Gastroesophageal sphincter (tissue), 4 donors: ENCODE data around the gene OR4M1. TPM values are rescaled to one million over a fixed set of nuclear protein-coding genes. Genes with fewer than 3 reads are reported as not detected.
"Not testable (repeated sequence)": the region's sequence is repeated elsewhere in the genome, so short reads cannot be mapped to it uniquely, and the experiment has no call there.

ENCODE experiments used
- ATAC-seq: fragments of 150-250 bp; one replicate; pipeline ENCODE4 v1.9.1; 2016; ENCODE audit warnings: mild to moderate bottlenecking, moderate library complexity
- H3K27ac ChIP-seq, 4 donors: fragments of 200-600 bp; sonication (generic) in 3 of 4; 1 replicate in 3 of 4; 2 replicates in 1 of 4; pipeline ENCODE4 v1.5.1; 2016 to 2019
- H3K27me3 ChIP-seq: fragments of 200-600 bp; sonication (generic); one replicate; pipeline ENCODE4 v1.5.1; 2019
- H3K36me3 ChIP-seq, 2 donors: fragments of 200-600 bp; sonication (generic); one replicate each; pipeline ENCODE4 v1.5.1; 2019; ENCODE audit warnings: control low read depth in 1 of 2
- H3K4me1 ChIP-seq, 3 donors: fragments of 200-600 bp; sonication (generic); 1 replicate in 2 of 3; 2 replicates in 1 of 3; pipeline ENCODE4 v1.5.1; 2016 to 2019; ENCODE audit warnings: control low read depth in 2 of 3
- H3K4me3 ChIP-seq, 2 donors: fragments of 200-600 bp; sonication (generic); one replicate each; pipeline ENCODE4 v1.5.1; 2019; ENCODE audit warnings: mild to moderate bottlenecking in 1 of 2, moderate library complexity in 1 of 2
- H3K9me3 ChIP-seq, 3 donors: fragments of 200-600 bp; sonication (generic); one replicate each; pipeline ENCODE4 v1.5.1; 2017 to 2019; ENCODE audit warnings: control low read depth in 2 of 3
- CTCF ChIP-seq, 4 experiments: fragments of 200-600 bp in 2 of 4; fragments of 450-650 bp in 2 of 4; sonication (generic) in 1 of 4; IDR thresholded peaks; one replicate each; pipeline ENCODE4 v1.5.1; 2017 to 2019; ENCODE audit warnings: antibody characterized with exemption in 4 of 4, mild to moderate bottlenecking in 2 of 4, moderate library complexity in 2 of 4
- EP300 ChIP-seq: sonication (generic); formaldehyde crosslinking; IDR thresholded peaks from one replicate; pipeline ENCODE4 v1.6.1; 2017; ENCODE audit warnings: antibody characterized with exemption, mild to moderate bottlenecking
- POLR2A ChIP-seq, 2 donors: fragments of 450-650 bp; IDR thresholded peaks; one replicate each; pipeline ENCODE4 v1.6.1; 2017; ENCODE audit warnings: antibody characterized with exemption in 2 of 2, mild to moderate bottlenecking in 2 of 2, moderate library complexity in 1 of 2
- POLR2AphosphoS5 ChIP-seq: sonication (generic); formaldehyde crosslinking; IDR thresholded peaks from one replicate; pipeline ENCODE4 v1.6.1; 2017; ENCODE audit warnings: antibody characterized with exemption
- WGBS, 2 donors: methylation state at CpG; one replicate each; pipeline ENCODE4 v1.1.5; 2018; ENCODE audit warnings: low coverage in 1 of 2; 5-methylcytosine and 5-hydroxymethylcytosine counted together
- total RNA-seq, 4 donors: library from RNA; depleted of rRNA; stranded (reverse); fragments of >200 nt; gene quantifications; one replicate each; pipeline ENCODE4 v1.1.0, GENCODE V29; 2016

The OR4M1 gene, protein sequence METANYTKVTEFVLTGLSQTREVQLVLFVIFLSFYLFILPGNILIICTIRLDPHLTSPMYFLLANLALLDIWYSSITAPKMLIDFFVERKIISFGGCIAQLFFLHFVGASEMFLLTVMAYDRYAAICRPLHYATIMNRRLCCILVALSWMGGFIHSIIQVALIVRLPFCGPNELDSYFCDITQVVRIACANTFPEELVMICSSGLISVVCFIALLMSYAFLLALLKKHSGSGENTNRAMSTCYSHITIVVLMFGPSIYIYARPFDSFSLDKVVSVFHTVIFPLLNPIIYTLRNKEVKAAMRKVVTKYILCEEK
- under 1 TPM in 1 of 4 donors, not detected in 3; 0.15 TPM for total RNA-seq

DNA sequence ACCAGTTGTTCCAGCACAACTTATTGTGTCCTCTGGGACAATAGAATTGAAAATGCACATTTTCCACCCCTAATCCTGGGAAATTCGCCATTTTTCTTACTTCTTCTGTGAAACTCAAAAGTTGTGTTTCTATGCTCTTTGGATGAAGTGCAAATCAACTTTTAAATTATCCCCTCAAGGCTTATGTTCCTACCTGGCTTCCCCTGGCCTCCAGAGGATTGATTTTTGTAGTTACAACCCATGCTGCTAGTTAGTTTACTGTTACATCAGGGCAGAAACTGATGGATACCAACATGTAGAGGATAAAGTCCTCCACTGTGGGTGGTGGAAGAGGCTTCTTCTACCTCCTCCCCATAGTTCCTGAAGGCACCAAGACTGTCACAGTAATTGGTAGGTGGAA, at the start of gene OR4M1:
Gene OR4M1, plus strand, starts transcription at position 301 of the 400 bp plus-strand sequence. CDS start 6,819 bp downstream, outside the sequence.
- not testable (repeated sequence) for H3K36me3 ChIP-seq, H3K4me1 ChIP-seq, ATAC-seq, H3K27me3 ChIP-seq, H3K27ac ChIP-seq, H3K4me3 ChIP-seq
- 0 to 6% methylated on average over 1 of the region's 1 CpG for WGBS, 2 donors
- H3K9me3 ChIP-seq: peaks cover 0 to 13% (median 0%) of the 10 kb centered on the region in 3 donors

- H3K36me3 ChIP-seq: no peaks in the 10 kb centered on the region
- H3K27me3 ChIP-seq: no peaks in the 10 kb centered on the region
- H3K27ac ChIP-seq: no peak overlapping the region
- H3K9me3 ChIP-seq: peaks cover 0 to 37% (median 0%) of the 10 kb centered on the region in 3 donors
- no peaks in the 10 kb centered on the region for H3K4me1 ChIP-seq
- ATAC-seq: no peak
- H3K4me3 ChIP-seq: no peak overlapping the region
- TF ChIP-seq CTCF (IDR thresholded peaks at IDR 0.05) (no peak), POLR2AphosphoS5 (no peak), POLR2A (IDR thresholded peaks at IDR 0.05) (no peak), EP300 (no peak)
Observed at GRCh38 chr14:19729359-19729758, 43.9 kb upstream of the OR4M1 start.

DNA sequence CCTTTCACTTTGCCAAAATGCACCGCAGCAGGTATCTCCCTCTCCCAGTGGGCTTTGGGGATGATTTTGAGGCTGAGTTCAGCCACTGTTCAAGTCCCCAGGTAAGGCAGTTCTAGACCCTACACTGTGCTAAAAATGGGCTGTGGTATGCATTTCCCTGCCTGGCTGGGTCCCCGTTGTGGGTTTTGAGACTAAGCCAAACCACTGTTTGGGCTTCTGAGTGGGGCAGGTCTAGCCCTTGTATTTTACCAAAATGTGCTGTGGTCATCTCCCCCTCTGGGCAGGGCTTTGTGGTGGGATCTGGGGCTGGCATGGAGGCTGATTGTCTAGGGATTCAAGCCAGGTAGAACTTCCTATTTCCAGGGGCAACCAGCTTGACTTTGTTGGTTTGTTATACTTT, 43.5 kb upstream of the OR4M1 start:
- H3K4me1 ChIP-seq: no peaks in the 10 kb centered on the region
- no peak for ATAC-seq

GRCh38 chr14:19733893-19734292, 39.4 kb upstream of the OR4M1 start:
- WGBS, 2 donors: 70 to 80% methylated on average over 3 of the region's 3 CpGs
- peaks cover 0 to 15% (median 0%) of the 10 kb centered on the region in 3 donors for H3K9me3 ChIP-seq
- ATAC-seq, H3K36me3 ChIP-seq, H3K4me3 ChIP-seq, H3K27ac ChIP-seq, H3K27me3 ChIP-seq, H3K4me1 ChIP-seq: not testable (repeated sequence)

More for the DNA sequence above, 43.5 kb upstream of the OR4M1 start:
- H3K36me3 ChIP-seq: no peaks in the 10 kb centered on the region
- H3K4me3 ChIP-seq: no peak overlapping the region
- no peak for TF ChIP-seq EP300
- no peak for TF ChIP-seq CTCF (IDR thresholded peaks at IDR 0.05)
- no peak for TF ChIP-seq POLR2A (IDR thresholded peaks at IDR 0.05)
- TF ChIP-seq POLR2AphosphoS5: no peak
- H3K27ac ChIP-seq: no peak overlapping the region
- WGBS, 2 donors: 80 to 86% methylated on average over 1 of the region's 2 CpGs
- no peaks in the 10 kb centered on the region for H3K27me3 ChIP-seq
- peaks cover 0 to 37% (median 0%) of the 10 kb centered on the region in 3 donors for H3K9me3 ChIP-seq

DNA sequence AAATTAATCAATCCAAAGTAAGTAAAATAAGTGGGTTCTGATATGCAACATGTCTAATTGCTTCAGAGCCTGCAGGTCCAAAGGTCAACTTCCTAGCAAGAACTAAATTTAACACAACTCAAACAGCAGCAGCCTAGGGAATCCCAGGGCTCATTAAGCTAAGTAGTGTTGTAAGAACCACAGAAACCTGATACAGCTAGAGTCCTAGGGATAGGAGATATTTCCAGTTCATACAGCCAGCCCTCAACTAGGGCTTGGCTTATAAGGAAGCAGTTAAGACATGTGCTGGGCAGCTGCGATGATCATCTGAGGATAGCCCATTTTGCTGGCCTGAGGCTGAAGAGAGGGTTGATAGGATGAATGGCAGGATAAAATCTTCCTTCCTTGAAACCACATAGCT, 30.0 kb upstream of the OR4M1 start, which contains the start of gene OR4Q3:
Gene OR4Q3, plus strand, starts transcription at position 316 of the 400 bp plus-strand sequence.
- Histone ChIP-seq H3K36me3 (no peaks in the 10 kb centered on the region), H3K9me3 (no peaks in the 10 kb centered on the region), H3K4me3 (no peak within 1 kb of the TSS), H3K27me3 (no peaks in the 10 kb centered on the region), H3K27ac (no peak within 1 kb of the TSS), H3K4me1 (no peaks in the 10 kb centered on the region)
- 100% methylated on average over 1 of the region's 1 CpG; no CpG with 5 or more reads in 1 of the 2 donors for WGBS, 2 donors
- TF ChIP-seq POLR2AphosphoS5: no peak
- TF ChIP-seq EP300: no peak
- TF ChIP-seq CTCF (IDR thresholded peaks at IDR 0.05): no peak
- no peak for TF ChIP-seq POLR2A (IDR thresholded peaks at IDR 0.05)
- no peak for ATAC-seq

GRCh38 chr14:19752316-19752715, 21.0 kb upstream of the OR4M1 start:
- not testable (repeated sequence) for H3K4me1 ChIP-seq, H3K27me3 ChIP-seq, ATAC-seq, H3K9me3 ChIP-seq, H3K27ac ChIP-seq, H3K4me3 ChIP-seq, H3K36me3 ChIP-seq
